Hepatocyte (in vitro differentiated cells): Measurements from ENCODE around the gene WDR35.

Source experiments
- CTCF ChIP-seq: fragments of 200-600 bp; sonication (generic); IDR thresholded peaks from 2 replicates; pipeline ENCODE4 v1.5.1; 2016; ENCODE audit warnings: antibody characterized with exemption, mild to moderate bottlenecking; ENCODE audit not compliant: poor library complexity
- EZH2 ChIP-seq: fragments of 200-600 bp; sonication (generic); IDR thresholded peaks from 2 replicates; pipeline ENCODE4 v1.6.1; 2016; ENCODE audit warnings: antibody characterized with exemption, mild to moderate bottlenecking, borderline replicate concordance
- EZH2phosphoT487 ChIP-seq: fragments of 200-600 bp; sonication (generic); IDR thresholded peaks from one replicate; pipeline ENCODE4 v1.6.1; 2018; ENCODE audit warnings: antibody characterized with exemption, mild to moderate bottlenecking, low read depth, moderate library complexity; ENCODE audit not compliant: unreplicated experiment, severe bottlenecking

- TF ChIP-seq CTCF (no peak), EZH2 (no peak), EZH2phosphoT487 (no peak)
These were observed at the start of gene WDR35 for GRCh38 chr2:19989667-19990415.
